GM06990 (cell line): Measurements from ENCODE around the gene KCNF1.

Experiments
- DNase-seq: peaks from one replicate; pipeline ENCODE4 v3.0.0-alpha.2; 2011; ENCODE audit not compliant: insufficient read length; ENCODE audit errors: extremely low read depth
- H3K27me3 ChIP-seq: replicated peaks from 2 replicates; pipeline ENCODE4 v1.6.0; 2011; ENCODE audit warnings: low read length; ENCODE audit not compliant: control insufficient read depth, insufficient read depth
- H3K36me3 ChIP-seq: 2 replicates; pipeline ENCODE4 v1.5.1; 2011; ENCODE audit warnings: low read length; ENCODE audit not compliant: control insufficient read depth, insufficient read depth
- H3K4me3 ChIP-seq: replicated peaks from 2 replicates; pipeline ENCODE4 v1.5.1; 2011; ENCODE audit warnings: low read depth, mild to moderate bottlenecking, control low read depth, low read length
- CTCF ChIP-seq: IDR thresholded peaks from 2 replicates; pipeline ENCODE4 v1.5.1; 2011; ENCODE audit warnings: low read length, control low read depth, mild to moderate bottlenecking, inconsistent platforms; ENCODE audit not compliant: insufficient read depth, poor library complexity, severe bottlenecking

The KCNF1 gene

GRCh38 chr2:10883066-10883465 lies 28.7 kb upstream of the KCNF1 start:
- Histone ChIP-seq H3K27me3 (no peaks in the 10 kb centered on the region; the same call in 1 of the 2 replicates), H3K36me3 (no peaks in the 10 kb centered on the region), H3K4me3 (no peak overlapping the region)
- TF ChIP-seq CTCF: no peak
- no peak for DNase-seq

GRCh38 chr2:10883801-10884478 lies 27.8 kb upstream of the KCNF1 start:
- Histone ChIP-seq H3K4me3 (no peak overlapping the region), H3K36me3 (no peaks in the 10 kb centered on the region), H3K27me3 (no peaks in the 10 kb centered on the region; the same call in 1 of the 2 replicates)
- TF ChIP-seq CTCF: no peak
- DNase-seq: no peak

- no peaks in the 10 kb centered on the region; the same call in 1 of the 2 replicates for H3K27me3 ChIP-seq
Measured at GRCh38 chr2:10884574-10884975, 27.2 kb upstream of the KCNF1 start.

GRCh38 chr2:10885094-10885860 lies 26.5 kb upstream of the KCNF1 start:
- H3K27me3 ChIP-seq: no peaks in the 10 kb centered on the region; the same call in 1 of the 2 replicates
- no peaks in the 10 kb centered on the region for H3K36me3 ChIP-seq
- TF ChIP-seq CTCF: no peak
- DNase-seq: no peak
- no peak overlapping the region for H3K4me3 ChIP-seq

More at GRCh38 chr2:10884574-10884975, 27.2 kb upstream of the KCNF1 start:
- Histone ChIP-seq H3K4me3 (no peak overlapping the region), H3K36me3 (no peaks in the 10 kb centered on the region)
- no peak for DNase-seq
- no peak for TF ChIP-seq CTCF

- no peak overlapping the region for H3K4me3 ChIP-seq
- DNase-seq: no peak
- H3K27me3 ChIP-seq: no peaks in the 10 kb centered on the region; the same call in 1 of the 2 replicates
- no peak for TF ChIP-seq CTCF
- no peaks in the 10 kb centered on the region for H3K36me3 ChIP-seq
Measured at GRCh38 chr2:10887476-10887875, 24.3 kb upstream of the KCNF1 start.
